ENCODE results near the gene GALNT15.

GALNT15 gene

DNA sequence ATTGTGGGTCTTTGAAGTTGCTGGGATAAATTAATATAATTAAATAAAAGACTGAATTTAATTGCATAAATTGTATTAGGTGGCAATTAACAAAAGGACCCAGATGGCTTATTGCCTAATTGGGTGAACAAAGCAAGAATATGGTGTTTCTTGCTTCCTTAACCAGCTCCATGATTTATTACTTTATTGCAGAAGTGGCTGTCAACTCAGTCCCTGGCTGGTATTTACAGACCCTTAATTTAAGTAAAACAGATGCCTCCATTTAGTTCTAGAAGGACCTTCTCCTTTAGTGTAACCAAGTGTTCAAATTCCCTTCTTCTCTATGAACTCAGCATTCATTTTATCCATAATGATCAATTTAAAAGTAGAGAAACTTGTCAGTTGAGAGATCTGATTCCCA is 55.2 kb downstream of the GALNT15 start:
- H2BK5ac ChIP-seq (ENCODE audit: low read depth, low read length, poor library complexity, severe bottlenecking): no peak overlapping the region
- no peak for DNase-seq
- H2BK12ac ChIP-seq (ENCODE audit: low read length in 2 of 2): no peak overlapping the region
- H3K27ac ChIP-seq (ENCODE audit: low read length, poor library complexity, severe bottlenecking): no peak overlapping the region
- H3K23ac ChIP-seq (ENCODE audit: low read length in 2 of 2): no peak overlapping the region
- H3K9ac ChIP-seq (ENCODE audit: low read length): no peak overlapping the region
- no peak overlapping the region for H2BK15ac ChIP-seq (ENCODE audit: low read depth, poor library complexity, severe bottlenecking)
- H2BK120ac ChIP-seq (ENCODE audit: low read depth, low read length): no peak overlapping the region
- peaks cover 0 to 54% of the 10 kb centered on the region in 2 experiments for H3K36me3 ChIP-seq (ENCODE audit: control insufficient read depth in 1 of 2, insufficient read depth in 2 of 2, low read depth in 1 of 2, low read length in 2 of 2)
- H3K4me1 ChIP-seq (ENCODE audit: control insufficient read depth, insufficient read depth, low read depth, low read length): no peaks in the 10 kb centered on the region
- no peak overlapping the region for H3K4me2 ChIP-seq (ENCODE audit: low read length, poor library complexity, severe bottlenecking)
- no peak overlapping the region for H2AFZ ChIP-seq (ENCODE audit: low read depth, low read length)
- no peak overlapping the region for H3K14ac ChIP-seq (ENCODE audit: low read length in 2 of 2)
- no peak overlapping the region for H2AK5ac ChIP-seq (ENCODE audit: low read length, severe bottlenecking)
- no peak overlapping the region for H4K8ac ChIP-seq (ENCODE audit: low read length)
- no peak overlapping the region for H3K4me3 ChIP-seq (ENCODE audit: insufficient read depth in 1 of 2, low read depth in 1 of 2, low read length in 2 of 2)
- no peaks in the 10 kb centered on the region for H3K79me1 ChIP-seq (replicated peaks; ENCODE audit: low read length, poor library complexity, severe bottlenecking)
- no peak overlapping the region for H3K4ac ChIP-seq (ENCODE audit: low read depth in 1 of 2, low read length in 2 of 2)
- no peaks in the 10 kb centered on the region for H3K9me3 ChIP-seq (ENCODE audit: control insufficient read depth, low read length)
- no peaks in the 10 kb centered on the region for H3K27me3 ChIP-seq (ENCODE audit: control insufficient read depth in 1 of 2, insufficient read depth in 1 of 2, low read length in 2 of 2)
- H3K18ac ChIP-seq (ENCODE audit: low read depth in 1 of 2, low read length in 2 of 2): no peak overlapping the region
- H4K91ac ChIP-seq (ENCODE audit: low read length): no peak overlapping the region

DNA sequence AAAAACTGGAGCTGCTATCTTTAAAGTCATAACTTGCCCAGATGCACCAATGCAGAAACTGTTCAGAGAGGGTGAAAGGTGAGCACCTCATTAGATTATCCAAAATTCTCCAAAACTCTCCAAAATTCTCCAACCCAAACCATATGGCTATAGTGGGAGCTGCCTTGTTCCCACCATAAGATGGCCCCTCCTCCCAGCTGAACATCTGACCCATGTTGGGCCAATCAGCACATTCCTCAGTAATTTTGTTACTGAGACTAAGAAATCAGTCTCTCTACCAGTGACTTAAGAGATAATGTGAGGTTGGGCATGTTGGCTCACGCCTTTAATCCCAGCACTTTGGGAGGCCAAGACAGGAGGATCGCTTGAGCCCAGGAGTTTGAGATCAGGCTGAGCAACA is 57.5 kb downstream of the GALNT15 start:
- Histone ChIP-seq H4K8ac (ENCODE audit: low read length) (no peak overlapping the region), H3K79me1 (replicated peaks; ENCODE audit: low read length, poor library complexity, severe bottlenecking) (no peaks in the 10 kb centered on the region), H3K9me3 (ENCODE audit: control insufficient read depth, low read length) (no peaks in the 10 kb centered on the region), H2BK5ac (ENCODE audit: low read depth, low read length, poor library complexity, severe bottlenecking) (no peak overlapping the region), H3K9ac (ENCODE audit: low read length) (no peak overlapping the region), H3K4me2 (ENCODE audit: low read length, poor library complexity, severe bottlenecking) (no peak overlapping the region), H3K27me3 (ENCODE audit: control insufficient read depth in 1 of 2, insufficient read depth in 1 of 2, low read length in 2 of 2) (no peaks in the 10 kb centered on the region), H3K14ac (ENCODE audit: low read length in 2 of 2) (no peak overlapping the region), H2BK15ac (ENCODE audit: low read depth, poor library complexity, severe bottlenecking) (no peak overlapping the region), H2BK120ac (ENCODE audit: low read depth, low read length) (no peak overlapping the region), H2AK5ac (ENCODE audit: low read length, severe bottlenecking) (no peak overlapping the region), H3K27ac (ENCODE audit: low read length, poor library complexity, severe bottlenecking) (no peak overlapping the region), H3K4me3 (ENCODE audit: insufficient read depth in 1 of 2, low read depth in 1 of 2, low read length in 2 of 2) (no peak overlapping the region), H2BK12ac (ENCODE audit: low read length in 2 of 2) (no peak overlapping the region), H3K4me1 (ENCODE audit: control insufficient read depth, insufficient read depth, low read depth, low read length) (no peaks in the 10 kb centered on the region), H3K36me3 (ENCODE audit: control insufficient read depth in 1 of 2, insufficient read depth in 2 of 2, low read depth in 1 of 2, low read length in 2 of 2) (peaks cover 0 to 33% of the 10 kb centered on the region in 2 experiments), H3K4ac (ENCODE audit: low read depth in 1 of 2, low read length in 2 of 2) (no peak overlapping the region), H4K91ac (ENCODE audit: low read length) (no peak overlapping the region), H3K23ac (ENCODE audit: low read length in 2 of 2) (no peak overlapping the region), H2AFZ (ENCODE audit: low read depth, low read length) (no peak overlapping the region), H3K18ac (ENCODE audit: low read depth in 1 of 2, low read length in 2 of 2) (no peak overlapping the region)
- no peak for DNase-seq
- 100% methylated on average over 2 of the region's 2 CpGs for WGBS

DNA sequence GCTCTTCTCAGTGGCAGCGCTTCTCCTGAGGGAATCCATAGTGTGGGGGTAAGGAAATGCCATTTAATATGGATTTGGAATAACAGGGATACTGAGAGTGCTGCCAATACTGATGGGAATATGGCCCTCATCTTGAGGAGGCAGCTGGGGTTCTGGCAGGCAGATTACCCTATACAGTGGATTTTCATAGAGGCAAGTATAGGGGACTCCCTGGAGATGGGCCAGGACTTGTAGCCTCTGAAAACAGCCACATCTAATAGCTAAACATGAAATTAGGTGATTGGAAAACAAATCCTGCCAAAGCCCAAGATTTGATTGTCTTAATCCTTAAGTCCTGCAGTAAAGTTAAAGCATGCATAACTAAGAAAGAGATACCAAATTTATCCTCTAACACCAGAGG is 59.3 kb downstream of the GALNT15 start:
- Histone ChIP-seq H4K8ac (ENCODE audit: low read length) (no peak overlapping the region), H3K4me3 (ENCODE audit: insufficient read depth in 1 of 2, low read depth in 1 of 2, low read length in 2 of 2) (no peak overlapping the region), H2BK5ac (ENCODE audit: low read depth, low read length, poor library complexity, severe bottlenecking) (no peak overlapping the region), H4K91ac (ENCODE audit: low read length) (no peak overlapping the region), H3K9ac (ENCODE audit: low read length) (no peak overlapping the region), H3K27me3 (ENCODE audit: control insufficient read depth in 1 of 2, insufficient read depth in 1 of 2, low read length in 2 of 2) (no peaks in the 10 kb centered on the region), H2BK120ac (ENCODE audit: low read depth, low read length) (no peak overlapping the region), H3K4ac (ENCODE audit: low read depth in 1 of 2, low read length in 2 of 2) (no peak overlapping the region), H3K23ac (ENCODE audit: low read length in 2 of 2) (no peak overlapping the region), H3K79me1 (replicated peaks; ENCODE audit: low read length, poor library complexity, severe bottlenecking) (no peaks in the 10 kb centered on the region), H2AFZ (ENCODE audit: low read depth, low read length) (no peak overlapping the region), H3K18ac (ENCODE audit: low read depth in 1 of 2, low read length in 2 of 2) (no peak overlapping the region), H2BK12ac (ENCODE audit: low read length in 2 of 2) (no peak overlapping the region), H2BK15ac (ENCODE audit: low read depth, poor library complexity, severe bottlenecking) (no peak overlapping the region), H3K4me2 (ENCODE audit: low read length, poor library complexity, severe bottlenecking) (no peak overlapping the region), H2AK5ac (ENCODE audit: low read length, severe bottlenecking) (no peak overlapping the region), H3K27ac (ENCODE audit: low read length, poor library complexity, severe bottlenecking) (no peak overlapping the region), H3K4me1 (ENCODE audit: control insufficient read depth, insufficient read depth, low read depth, low read length) (no peaks in the 10 kb centered on the region), H3K36me3 (ENCODE audit: control insufficient read depth in 1 of 2, insufficient read depth in 2 of 2, low read depth in 1 of 2, low read length in 2 of 2) (peaks cover 0 to 17% of the 10 kb centered on the region in 2 experiments), H3K14ac (ENCODE audit: low read length in 2 of 2) (no peak overlapping the region), H3K9me3 (ENCODE audit: control insufficient read depth, low read length) (no peaks in the 10 kb centered on the region)
- DNase-seq: no peak
- WGBS: 100% methylated on average over 1 of the region's 1 CpG

DNA sequence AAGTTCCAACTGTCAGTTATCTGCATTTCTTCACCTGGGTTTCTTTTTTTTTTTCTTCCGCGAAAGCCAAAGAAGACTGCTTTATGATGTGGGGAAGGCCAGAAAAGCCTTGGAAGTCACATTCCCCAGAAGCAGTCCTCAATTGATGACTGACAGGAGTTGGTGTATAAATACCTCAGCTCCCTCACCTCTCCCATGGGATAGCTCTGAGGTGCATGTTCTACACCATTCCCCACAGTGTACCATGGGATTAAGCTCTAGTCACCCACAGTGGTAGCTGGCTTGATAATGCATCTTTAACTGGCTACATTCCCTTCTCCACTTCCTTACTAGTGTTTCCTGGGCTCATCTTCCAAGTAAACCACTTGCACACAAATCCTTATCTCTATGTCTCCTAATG is 59.8 kb downstream of the GALNT15 start:
- no peak overlapping the region for H4K91ac ChIP-seq (ENCODE audit: low read length)
- H3K4me3 ChIP-seq (ENCODE audit: insufficient read depth in 1 of 2, low read depth in 1 of 2, low read length in 2 of 2): no peak overlapping the region
- no peak overlapping the region for H2BK15ac ChIP-seq (ENCODE audit: low read depth, poor library complexity, severe bottlenecking)
- H3K9ac ChIP-seq (ENCODE audit: low read length): no peak overlapping the region
- peaks cover 0 to 12% of the 10 kb centered on the region in 2 experiments for H3K36me3 ChIP-seq (ENCODE audit: control insufficient read depth in 1 of 2, insufficient read depth in 2 of 2, low read depth in 1 of 2, low read length in 2 of 2)
- no peaks in the 10 kb centered on the region for H3K9me3 ChIP-seq (ENCODE audit: control insufficient read depth, low read length)
- no peak overlapping the region for H2AFZ ChIP-seq (ENCODE audit: low read depth, low read length)
- H3K27ac ChIP-seq (ENCODE audit: low read length, poor library complexity, severe bottlenecking): no peak overlapping the region
- no peak for DNase-seq
- H2BK5ac ChIP-seq (ENCODE audit: low read depth, low read length, poor library complexity, severe bottlenecking): no peak overlapping the region
- H3K23ac ChIP-seq (ENCODE audit: low read length in 2 of 2): no peak overlapping the region
- H2AK5ac ChIP-seq (ENCODE audit: low read length, severe bottlenecking): no peak overlapping the region
- H3K4me2 ChIP-seq (ENCODE audit: low read length, poor library complexity, severe bottlenecking): no peak overlapping the region
- H2BK12ac ChIP-seq (ENCODE audit: low read length in 2 of 2): no peak overlapping the region
- no peaks in the 10 kb centered on the region for H3K27me3 ChIP-seq (ENCODE audit: control insufficient read depth in 1 of 2, insufficient read depth in 1 of 2, low read length in 2 of 2)
- H4K8ac ChIP-seq (ENCODE audit: low read length): no peak overlapping the region
- no peak overlapping the region for H2BK120ac ChIP-seq (ENCODE audit: low read depth, low read length)
- H3K4me1 ChIP-seq (ENCODE audit: control insufficient read depth, insufficient read depth, low read depth, low read length): no peaks in the 10 kb centered on the region
- H3K18ac ChIP-seq (ENCODE audit: low read depth in 1 of 2, low read length in 2 of 2): no peak overlapping the region
- H3K14ac ChIP-seq (ENCODE audit: low read length in 2 of 2): no peak overlapping the region
- H3K4ac ChIP-seq (ENCODE audit: low read depth in 1 of 2, low read length in 2 of 2): no peak overlapping the region
- H3K79me1 ChIP-seq (replicated peaks; ENCODE audit: low read length, poor library complexity, severe bottlenecking): no peaks in the 10 kb centered on the region
- WGBS: 87% methylated on average over 2 of the region's 2 CpGs

Data from mesenchymal stem cell (in vitro differentiated cells and primary cell).